Astrocyte (in vitro differentiated cells and primary cell): ENCODE measurements around the gene LRRC26.

Experiments used
- CTCF ChIP-seq: IDR thresholded peaks from 2 replicates; pipeline ENCODE4 v1.5.1; 2011; ENCODE audit warnings: low read depth, mild to moderate bottlenecking, inconsistent platforms, low read length, moderate library complexity; ENCODE audit not compliant: insufficient read depth
- EZH2 ChIP-seq: IDR thresholded peaks from 2 replicates; pipeline ENCODE4 v1.6.1; 2012; ENCODE audit warnings: mild to moderate bottlenecking, low read length, inconsistent platforms; ENCODE audit not compliant: insufficient read depth

GRCh38 chr9:137167277-137167746 is 2.5 kb downstream of the LRRC26 start:
- no peak for TF ChIP-seq CTCF
- TF ChIP-seq EZH2 = no peak
